GM12878 (cell line): ENCODE measurements around the gene VCPKMT. TPM values are rescaled to one million over a fixed set of nuclear protein-coding genes. Genes with fewer than 3 reads are reported as not detected.

Source experiments
- ATF7 ChIP-seq: fragments of 450-650 bp; IDR thresholded peaks from 2 replicates; pipeline ENCODE4 v1.6.1; 2016; ENCODE audit warnings: low read depth, mild to moderate bottlenecking
- CBFB ChIP-seq: IDR thresholded peaks from 2 replicates; pipeline ENCODE4 v1.6.1; 2016; ENCODE audit warnings: antibody characterized with exemption, low read depth
- CEBPZ ChIP-seq: fragments of 150-350 bp; IDR thresholded peaks from 2 replicates; pipeline ENCODE4 v1.6.1; 2016; ENCODE audit warnings: low read depth, low read length
- CHD4 ChIP-seq: fragments of 200-600 bp; sonication (generic); IDR thresholded peaks from 2 replicates; pipeline ENCODE4 v1.6.1; 2016; ENCODE audit warnings: mild to moderate bottlenecking
- CREB1 ChIP-seq: IDR thresholded peaks from 2 replicates; pipeline ENCODE4 v1.6.1; 2012; ENCODE audit warnings: low read depth, mild to moderate bottlenecking, inconsistent platforms
- CREM ChIP-seq: IDR thresholded peaks from 2 replicates; pipeline ENCODE4 v1.6.1; 2014; ENCODE audit warnings: antibody characterized with exemption, low read depth
- HCFC1 ChIP-seq: fragments of 150-350 bp; IDR thresholded peaks from 2 replicates; pipeline ENCODE4 v1.6.1; 2014; ENCODE audit warnings: low read length
- IKZF2 ChIP-seq, 2 experiments: fragments of 450-650 bp; IDR thresholded peaks; 2 replicates each; pipeline ENCODE4 v1.6.1; 2017; ENCODE audit warnings: mild to moderate bottlenecking in 2 of 2, moderate library complexity in 2 of 2
- IRF4 ChIP-seq: IDR thresholded peaks from 2 replicates; pipeline ENCODE4 v1.6.1; 2011; ENCODE audit warnings: low read depth, low read length
- MEF2B ChIP-seq: fragments of 450-650 bp; IDR thresholded peaks from 2 replicates; pipeline ENCODE4 v1.6.1; 2018; ENCODE audit warnings: mild to moderate bottlenecking, moderate library complexity; ENCODE audit not compliant: partially characterized antibody, poor library complexity, severe bottlenecking
- MTA2 ChIP-seq: fragments of 450-650 bp; IDR thresholded peaks from 2 replicates; pipeline ENCODE4 v1.6.1; 2016; ENCODE audit warnings: low read depth, mild to moderate bottlenecking, moderate library complexity
- MYC ChIP-seq: IDR thresholded peaks from 2 replicates; pipeline ENCODE4 v1.6.1; 2011; ENCODE audit warnings: mild to moderate bottlenecking, low read length, moderate library complexity, inconsistent platforms; ENCODE audit not compliant: insufficient read depth, insufficient replicate concordance, insufficient read length, severe bottlenecking
- NFYB ChIP-seq: IDR thresholded peaks from 2 replicates; pipeline ENCODE4 v1.6.1; 2011; ENCODE audit warnings: low read depth, mild to moderate bottlenecking, low read length, improper control_type of control experiment, moderate library complexity; ENCODE audit not compliant: insufficient read depth
- NR2F1 ChIP-seq: fragments of 450-650 bp; conservative IDR thresholded peaks from 2 replicates; pipeline ENCODE4 v1.6.1; 2017; ENCODE audit warnings: mild to moderate bottlenecking
- PAX5 ChIP-seq: IDR thresholded peaks from 2 replicates; pipeline ENCODE4 v1.6.1; 2011; ENCODE audit warnings: low read depth, low read length, borderline replicate concordance
- POLR2A ChIP-seq: IDR thresholded peaks from 2 replicates; pipeline ENCODE4 v1.6.1; 2011; ENCODE audit warnings: low read depth, mild to moderate bottlenecking, low read length
- RAD21 ChIP-seq: IDR thresholded peaks from 2 replicates; pipeline ENCODE4 v1.6.1; 2011; ENCODE audit warnings: mild to moderate bottlenecking, low read depth, low read length, moderate library complexity; ENCODE audit not compliant: insufficient read depth
- RB1 ChIP-seq: fragments of 450-650 bp; formaldehyde crosslinking; IDR thresholded peaks from 2 replicates; pipeline ENCODE4 v1.6.1; 2017; ENCODE audit warnings: mild to moderate bottlenecking, borderline replicate concordance
- SIX5 ChIP-seq: IDR thresholded peaks from 2 replicates; pipeline ENCODE4 v1.6.1; 2011; ENCODE audit warnings: mild to moderate bottlenecking, low read depth, low read length, moderate library complexity; ENCODE audit not compliant: severe bottlenecking
- SMAD1 ChIP-seq: fragments of 450-650 bp; IDR thresholded peaks from 2 replicates; pipeline ENCODE4 v1.6.1; 2018; ENCODE audit warnings: mild to moderate bottlenecking, low read depth; ENCODE audit not compliant: partially characterized antibody
- SREBF2 ChIP-seq: IDR thresholded peaks from 2 replicates; pipeline ENCODE4 v1.6.1; 2012; ENCODE audit warnings: mild to moderate bottlenecking, low read length
- SRF ChIP-seq, 2 experiments: IDR thresholded peaks; 2 replicates each; pipeline ENCODE4 v1.6.1; 2011; ENCODE audit warnings: low read depth in 2 of 2, low read length in 2 of 2, mild to moderate bottlenecking in 1 of 2, moderate library complexity in 1 of 2
- ZNF274 ChIP-seq: IDR thresholded peaks from one replicate; pipeline ENCODE4 v1.8.0; 2011; ENCODE audit not compliant: insufficient read length, insufficient read depth
- ZNF384 ChIP-seq: IDR thresholded peaks from 2 replicates; pipeline ENCODE4 v1.6.1; 2012; ENCODE audit warnings: low read depth, mild to moderate bottlenecking, low read length, improper control_type of control experiment, borderline replicate concordance
- polyA plus RNA-seq, 11 experiments: library from polyadenylated mRNA; depleted of rRNA in 4 of 11; unstranded in 6 of 11; stranded (reverse) in 5 of 11; fragments of >200 nt; fragmentation: Nextera tagmentation in 4 of 11; fragmentation: Illumina TruSeq in 1 of 11; extraction: Ambion mirVana in 4 of 11; extraction: Trizol in 1 of 11; gene quantifications; 1 replicate in 1 of 11; 2 replicates in 10 of 11; pipeline versions ENCODE4 v1.2.1 to v1.2.3, GENCODE V29; 2011 to 2016; ENCODE audit warnings: inconsistent platforms in 2 of 11, missing spikeins in 2 of 11, low read depth in 1 of 11
- total RNA-seq, 4 experiments: library from RNA; depleted of rRNA in 3 of 4; stranded (reverse); fragments of >200 nt in 3 of 4; fragmentation: Illumina TruSeq in 1 of 4; extraction: Trizol in 1 of 4; gene quantifications; 2 replicates each; pipeline versions ENCODE4 v1.2.1 to v1.2.3, GENCODE V29; 2013 to 2021
- TF ChIP-seq, protein P1 (sequence below): IDR thresholded peaks from 2 replicates; pipeline ENCODE4 v1.6.1; 2011; ENCODE audit warnings: borderline replicate concordance, low read depth, mild to moderate bottlenecking, moderate library complexity, mixed read lengths, low read length; ENCODE audit not compliant: insufficient read depth; ENCODE audit errors: extremely low read length
- TF ChIP-seq, protein P2 (sequence below): fragments of 450-650 bp; IDR thresholded peaks from 2 replicates; pipeline ENCODE4 v1.6.1; 2018; ENCODE audit warnings: mild to moderate bottlenecking, low read depth, moderate library complexity; ENCODE audit not compliant: partially characterized antibody

VCPKMT gene
- total and polyA plus RNA-seq, 10 of the 15 experiments (the other 5 are each of a cell fraction or from before 2014, with no cell fraction given) = 8.5 to 18.4 (median 12.8) TPM

DNA sequence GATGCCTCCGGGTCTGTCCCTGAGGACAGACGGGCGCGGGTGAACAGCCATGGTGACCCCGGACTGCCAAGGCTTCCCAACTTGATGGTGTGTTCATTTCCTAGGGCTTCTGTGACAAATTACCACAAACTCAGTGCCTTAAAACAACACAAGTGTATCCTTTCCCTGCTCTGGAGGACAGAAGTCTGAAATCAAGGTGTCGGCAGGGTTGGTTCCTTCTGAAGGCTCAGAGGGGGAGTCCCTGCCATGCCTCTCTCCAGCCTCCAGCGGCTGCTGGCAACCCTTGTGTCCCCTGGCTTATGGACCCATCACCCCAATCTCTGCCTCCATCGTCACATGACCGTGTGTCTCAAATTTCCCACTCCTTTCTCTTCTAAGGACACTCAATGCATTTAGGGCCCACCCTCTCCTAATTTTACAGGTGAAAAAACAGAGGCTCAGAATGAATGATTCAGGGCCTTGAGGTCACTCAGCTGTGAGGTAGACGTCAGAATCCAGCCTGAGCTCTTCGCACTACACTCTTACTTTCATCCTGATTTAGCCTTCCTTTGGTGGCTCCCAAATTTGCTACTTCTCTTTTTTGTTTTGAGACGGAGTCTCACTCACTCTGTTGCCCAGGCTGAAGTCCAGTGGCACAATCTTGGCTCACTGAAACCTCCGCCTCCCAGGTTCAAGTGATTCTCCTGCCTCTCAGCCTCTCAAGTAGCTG lies 45.4 kb downstream of the VCPKMT start (continued):
- TF ChIP-seq CEBPZ = no peak
- no peak for TF ChIP-seq MEF2B
- no peak for TF ChIP-seq ZNF384
- TF ChIP-seq PAX5 = no peak
- TF ChIP-seq HCFC1 = no peak
- no peak for TF ChIP-seq SREBF2
- peak; percentile 70 to 75; a peak in 2 of 4 replicates for TF ChIP-seq IKZF2 (IDR thresholded peaks at IDR 0.05)
- peak; percentile 76 for TF ChIP-seq CREB1
- TF ChIP-seq RAD21 = no peak
- peak; percentile 64 for TF ChIP-seq CREM
- 0 out of 2 replicates have a peak, but pooled peaks have one; percentile 22 for TF ChIP-seq ATF7
- no peak for TF ChIP-seq SRF (IDR thresholded peaks at IDR 0.05; ENCODE audit: low read depth in 2 of 2, low read length in 2 of 2)
- no peak for TF ChIP-seq POLR2A
- no peak for TF ChIP-seq MYC
- TF ChIP-seq, protein P1, sequence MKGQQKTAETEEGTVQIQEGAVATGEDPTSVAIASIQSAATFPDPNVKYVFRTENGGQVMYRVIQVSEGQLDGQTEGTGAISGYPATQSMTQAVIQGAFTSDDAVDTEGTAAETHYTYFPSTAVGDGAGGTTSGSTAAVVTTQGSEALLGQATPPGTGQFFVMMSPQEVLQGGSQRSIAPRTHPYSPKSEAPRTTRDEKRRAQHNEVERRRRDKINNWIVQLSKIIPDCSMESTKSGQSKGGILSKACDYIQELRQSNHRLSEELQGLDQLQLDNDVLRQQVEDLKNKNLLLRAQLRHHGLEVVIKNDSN = no peak
- TF ChIP-seq NR2F1 = peak; percentile 36; the same call in 1 of the 2 replicates
- no peak for TF ChIP-seq CBFB
- TF ChIP-seq NFYB = no peak
- TF ChIP-seq RB1 = no peak
- TF ChIP-seq, protein P2, sequence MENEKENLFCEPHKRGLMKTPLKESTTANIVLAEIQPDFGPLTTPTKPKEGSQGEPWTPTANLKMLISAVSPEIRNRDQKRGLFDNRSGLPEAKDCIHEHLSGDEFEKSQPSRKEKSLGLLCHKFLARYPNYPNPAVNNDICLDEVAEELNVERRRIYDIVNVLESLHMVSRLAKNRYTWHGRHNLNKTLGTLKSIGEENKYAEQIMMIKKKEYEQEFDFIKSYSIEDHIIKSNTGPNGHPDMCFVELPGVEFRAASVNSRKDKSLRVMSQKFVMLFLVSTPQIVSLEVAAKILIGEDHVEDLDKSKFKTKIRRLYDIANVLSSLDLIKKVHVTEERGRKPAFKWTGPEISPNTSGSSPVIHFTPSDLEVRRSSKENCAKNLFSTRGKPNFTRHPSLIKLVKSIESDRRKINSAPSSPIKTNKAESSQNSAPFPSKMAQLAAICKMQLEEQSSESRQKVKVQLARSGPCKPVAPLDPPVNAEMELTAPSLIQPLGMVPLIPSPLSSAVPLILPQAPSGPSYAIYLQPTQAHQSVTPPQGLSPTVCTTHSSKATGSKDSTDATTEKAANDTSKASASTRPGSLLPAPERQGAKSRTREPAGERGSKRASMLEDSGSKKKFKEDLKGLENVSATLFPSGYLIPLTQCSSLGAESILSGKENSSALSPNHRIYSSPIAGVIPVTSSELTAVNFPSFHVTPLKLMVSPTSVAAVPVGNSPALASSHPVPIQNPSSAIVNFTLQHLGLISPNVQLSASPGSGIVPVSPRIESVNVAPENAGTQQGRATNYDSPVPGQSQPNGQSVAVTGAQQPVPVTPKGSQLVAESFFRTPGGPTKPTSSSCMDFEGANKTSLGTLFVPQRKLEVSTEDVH = no peak
- no peak for TF ChIP-seq IRF4
- no peak for TF ChIP-seq SMAD1
- TF ChIP-seq CHD4 = no peak
- peak; percentile 43; the same call in 1 of the 2 replicates for TF ChIP-seq MTA2
- no peak for TF ChIP-seq ZNF274
- no peak for TF ChIP-seq SIX5
